BE2C (cell line): ENCODE results near the gene PEAR1.
"Not testable (repeated sequence)": the region's sequence is repeated elsewhere in the genome, so short reads cannot be mapped to it uniquely, and the experiment has no call there.

Experiments used
- DNase-seq: peaks from one replicate; pipeline ENCODE4 v3.0.0-alpha.2; 2020
- H3K27me3 ChIP-seq: fragments of 250-450 bp; sonication (Bioruptor Pico); 2 replicates; pipeline ENCODE4 v1.5.1; 2020; ENCODE audit warnings: mild to moderate bottlenecking
- H3K36me3 ChIP-seq: fragments of 250-450 bp; sonication (Bioruptor Pico); 2 replicates; pipeline ENCODE4 v1.5.1; 2020; ENCODE audit warnings: mild to moderate bottlenecking
- H3K4me1 ChIP-seq: fragments of 250-450 bp; sonication (Bioruptor Pico); 2 replicates; pipeline ENCODE4 v1.5.1; 2020
- H3K4me3 ChIP-seq: 2 replicates; pipeline ENCODE4 v1.5.1; 2011; ENCODE audit warnings: low read depth, low read length
- H3K9me3 ChIP-seq: fragments of 250-450 bp; sonication (Bioruptor Pico); 2 replicates; pipeline ENCODE4 v1.5.1; 2020
- TF ChIP-seq, protein P1 (sequence below): IDR thresholded peaks from 2 replicates; pipeline ENCODE4 v1.5.1; 2012; ENCODE audit warnings: mild to moderate bottlenecking, low read depth, low read length

PEAR1 gene

DNA sequence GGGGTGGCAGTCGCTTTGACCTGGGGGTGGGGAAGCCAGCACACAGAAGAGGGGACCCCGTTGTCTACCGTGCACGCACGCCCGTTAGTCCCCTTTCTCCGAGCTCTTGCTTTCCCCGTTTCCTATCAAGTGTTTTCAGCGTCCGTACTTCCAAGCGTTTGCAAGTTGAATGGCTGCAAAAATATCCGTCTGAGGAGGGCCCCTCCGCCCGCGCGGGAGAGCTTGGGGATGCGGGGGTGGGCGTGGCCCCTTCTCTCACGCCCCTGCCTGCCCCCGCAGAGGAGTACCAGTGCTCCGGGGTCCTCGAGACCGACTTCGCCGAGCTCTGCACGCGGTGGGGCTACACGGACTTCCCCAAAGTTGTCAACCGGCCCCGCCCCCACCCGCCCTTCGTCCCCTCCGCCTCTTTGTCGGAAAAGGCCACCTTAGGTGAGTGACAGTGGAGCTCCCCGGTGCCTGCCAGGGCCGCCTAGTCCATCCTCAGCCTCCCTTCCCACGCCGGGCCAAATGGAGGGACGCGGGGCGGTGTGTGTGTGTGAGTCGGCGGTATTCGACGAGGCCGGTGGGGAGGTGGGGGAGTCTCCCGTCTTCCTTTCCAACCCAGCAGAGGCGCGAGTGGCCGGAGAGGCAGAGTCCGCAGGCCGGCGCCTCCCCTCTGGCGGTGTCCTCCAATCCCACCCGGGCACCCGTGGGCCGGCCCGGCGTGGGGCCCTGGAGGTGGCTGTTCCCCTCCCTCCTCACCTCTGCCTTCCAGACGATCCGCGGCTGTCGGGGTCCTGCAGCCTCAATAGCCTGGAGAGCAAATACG, 30.4 kb downstream of the PEAR1 start:
- Histone ChIP-seq H3K4me1 (peaks cover 6% of the 10 kb centered on the region), H3K9me3 (no peaks in the 10 kb centered on the region), H3K4me3 (no peak overlapping the region), H3K36me3 (no peaks in the 10 kb centered on the region), H3K27me3 (peaks cover under 1% of the 10 kb centered on the region; the same call in 1 of the 2 replicates)
- TF ChIP-seq, protein P1, sequence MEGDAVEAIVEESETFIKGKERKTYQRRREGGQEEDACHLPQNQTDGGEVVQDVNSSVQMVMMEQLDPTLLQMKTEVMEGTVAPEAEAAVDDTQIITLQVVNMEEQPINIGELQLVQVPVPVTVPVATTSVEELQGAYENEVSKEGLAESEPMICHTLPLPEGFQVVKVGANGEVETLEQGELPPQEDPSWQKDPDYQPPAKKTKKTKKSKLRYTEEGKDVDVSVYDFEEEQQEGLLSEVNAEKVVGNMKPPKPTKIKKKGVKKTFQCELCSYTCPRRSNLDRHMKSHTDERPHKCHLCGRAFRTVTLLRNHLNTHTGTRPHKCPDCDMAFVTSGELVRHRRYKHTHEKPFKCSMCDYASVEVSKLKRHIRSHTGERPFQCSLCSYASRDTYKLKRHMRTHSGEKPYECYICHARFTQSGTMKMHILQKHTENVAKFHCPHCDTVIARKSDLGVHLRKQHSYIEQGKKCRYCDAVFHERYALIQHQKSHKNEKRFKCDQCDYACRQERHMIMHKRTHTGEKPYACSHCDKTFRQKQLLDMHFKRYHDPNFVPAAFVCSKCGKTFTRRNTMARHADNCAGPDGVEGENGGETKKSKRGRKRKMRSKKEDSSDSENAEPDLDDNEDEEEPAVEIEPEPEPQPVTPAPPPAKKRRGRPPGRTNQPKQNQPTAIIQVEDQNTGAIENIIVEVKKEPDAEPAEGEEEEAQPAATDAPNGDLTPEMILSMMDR, result no peak
- DNase-seq, result no peak

DNA sequence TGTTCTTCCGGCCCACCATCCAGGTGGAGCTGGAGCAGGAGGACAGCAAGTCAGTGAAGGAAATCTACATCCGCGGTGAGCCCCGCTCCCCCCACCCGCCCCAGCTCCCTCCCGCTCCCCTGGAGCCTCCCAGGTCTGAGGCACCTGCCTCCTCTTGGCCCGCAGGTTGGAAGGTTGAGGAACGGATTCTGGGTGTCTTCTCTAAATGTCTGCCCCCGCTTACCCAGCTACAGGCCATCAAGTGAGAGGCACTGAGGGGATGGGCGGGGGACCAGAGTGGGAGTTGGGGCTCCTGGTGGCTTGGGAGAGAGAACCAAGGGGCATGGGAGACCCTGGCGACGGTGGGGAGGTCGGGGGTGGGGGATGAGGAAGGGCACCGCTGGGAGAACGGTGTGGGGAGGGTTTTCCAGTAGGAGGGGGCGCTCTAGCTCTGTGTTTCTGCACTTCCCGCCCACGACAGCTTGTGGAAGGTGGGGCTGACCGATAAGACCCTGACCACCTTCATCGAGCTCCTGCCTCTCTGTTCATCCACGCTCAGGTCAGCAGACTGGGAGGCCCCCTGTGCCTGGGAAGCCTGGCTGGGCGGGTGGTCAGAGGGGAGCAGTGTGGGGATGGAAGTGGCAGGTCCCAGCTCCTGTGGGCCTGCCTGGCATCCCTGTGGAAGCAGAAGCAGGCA, 31.1 kb downstream of the PEAR1 start:
- DNase-seq, result no peak
- Histone ChIP-seq H3K27me3 (peaks cover 2% of the 10 kb centered on the region; the same call in 1 of the 2 replicates), H3K4me1 (peaks cover 6% of the 10 kb centered on the region), H3K9me3 (no peaks in the 10 kb centered on the region), H3K36me3 (no peaks in the 10 kb centered on the region), H3K4me3 (no peak overlapping the region)
- TF ChIP-seq, protein P1, result no peak

DNA sequence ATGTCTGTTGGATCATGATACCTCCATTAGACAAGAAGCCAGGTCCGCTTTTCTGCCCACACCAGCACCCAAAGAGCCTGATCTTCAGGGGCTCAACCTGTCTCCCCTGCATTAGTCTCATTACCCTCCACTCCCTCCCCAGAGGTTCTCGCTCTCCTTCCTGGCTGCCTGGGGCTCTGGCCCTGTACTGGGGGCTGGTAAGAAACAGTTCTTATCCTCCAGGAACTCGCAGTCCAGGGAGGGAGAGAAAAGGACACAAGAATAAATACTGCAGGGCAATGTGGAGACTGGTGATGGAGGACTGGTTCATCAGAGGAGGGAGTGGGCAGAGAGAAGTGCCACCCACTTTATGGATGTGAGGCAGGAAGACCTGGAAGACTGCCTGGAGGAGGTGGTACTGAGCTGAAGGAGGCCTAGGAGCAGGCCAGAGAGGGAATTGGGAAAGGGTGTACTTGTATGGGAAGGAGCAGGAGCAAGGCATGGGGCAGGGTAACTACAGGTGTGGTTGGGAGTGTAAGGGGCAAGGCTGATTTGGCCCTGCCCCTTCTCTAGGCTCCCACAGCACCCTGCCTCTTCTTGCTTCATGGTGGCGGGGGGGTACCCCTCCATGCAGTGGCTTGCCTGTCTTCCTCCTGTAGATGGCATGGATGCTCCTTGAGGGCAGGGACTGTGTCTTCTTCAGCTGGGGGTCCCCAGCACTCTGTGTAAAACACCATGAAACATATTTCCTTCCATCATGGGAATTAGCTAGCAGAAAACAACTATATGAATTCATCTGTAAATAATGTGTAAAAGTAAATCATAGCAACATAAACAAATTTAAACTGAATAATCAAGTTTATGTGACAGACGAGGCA, 31.9 kb downstream of the PEAR1 start:
- H3K27me3 ChIP-seq, result peaks cover 2% of the 10 kb centered on the region; the same call in 1 of the 2 replicates
- no peaks in the 10 kb centered on the region for H3K36me3 ChIP-seq
- DNase-seq, result no peak
- no peak overlapping the region for H3K4me3 ChIP-seq
- TF ChIP-seq, protein P1, result no peak
- H3K9me3 ChIP-seq, result no peaks in the 10 kb centered on the region
- H3K4me1 ChIP-seq, result no peaks in the 10 kb centered on the region; the same call in 1 of the 2 replicates

DNA sequence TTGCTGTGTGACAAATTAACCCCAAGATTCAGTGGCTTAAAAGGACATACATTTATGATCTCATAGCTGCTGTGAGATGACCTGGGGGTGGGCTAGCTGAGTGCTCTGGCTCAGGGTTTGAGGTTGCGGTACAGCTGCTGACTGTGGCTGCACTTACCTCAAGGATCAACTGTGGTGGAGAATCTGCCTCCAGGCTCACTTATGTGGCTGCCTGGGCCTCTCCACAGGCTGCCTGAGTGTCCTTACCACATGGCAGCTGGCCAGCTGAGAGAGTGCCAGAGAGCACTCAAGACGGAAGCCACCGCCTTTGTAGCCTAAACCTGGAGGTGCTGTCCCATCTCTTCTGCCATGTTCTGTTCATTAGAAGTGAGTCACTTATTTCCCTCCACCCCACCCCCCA, 32.7 kb downstream of the PEAR1 start:
- peak; percentile 80 for DNase-seq
- H3K4me3 ChIP-seq, result no peak overlapping the region
- no peaks in the 10 kb centered on the region for H3K36me3 ChIP-seq
- TF ChIP-seq, protein P1, result no peak
- no peaks in the 10 kb centered on the region; the same call in 1 of the 2 replicates for H3K4me1 ChIP-seq
- H3K9me3 ChIP-seq, result no peaks in the 10 kb centered on the region
- peaks cover 2% of the 10 kb centered on the region; the same call in 1 of the 2 replicates for H3K27me3 ChIP-seq

DNA sequence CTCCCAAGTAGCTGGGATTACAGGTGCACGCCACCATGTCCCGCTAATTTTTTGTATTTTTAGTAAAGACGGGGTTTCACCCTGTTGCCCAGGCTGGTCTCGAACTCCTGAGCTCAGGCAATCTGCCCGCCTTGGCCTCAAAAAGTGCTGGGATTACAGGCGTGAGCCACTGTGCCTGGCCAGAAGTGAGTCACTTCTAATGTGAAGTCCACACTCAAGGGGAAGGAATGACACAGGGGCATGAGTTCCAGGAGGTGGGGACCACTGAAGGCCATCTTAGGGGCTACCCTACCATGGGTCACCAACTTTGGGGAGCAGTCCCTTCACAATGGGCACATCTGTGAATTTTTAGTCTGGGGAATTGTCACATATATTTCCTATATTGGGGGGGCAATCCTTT, 33.2 kb downstream of the PEAR1 start:
- H3K9me3 ChIP-seq, H3K4me1 ChIP-seq, H3K36me3 ChIP-seq, H3K4me3 ChIP-seq, H3K27me3 ChIP-seq, DNase-seq: not testable (repeated sequence)
